Spleen (tissue), 7 donors: ENCODE results near the gene LINC00305.

ENCODE experiments used
- CTCF ChIP-seq, 11 experiments: fragments of 200-600 bp in 7 of 11; fragments of 450-650 bp in 4 of 11; sonication (generic) in 4 of 11; IDR thresholded peaks in 8 of 11; conservative IDR thresholded peaks in 3 of 11; 1 replicate in 7 of 11; 2 replicates in 4 of 11; pipeline versions ENCODE4 v1.4.0 to v1.8.0; 2016 to 2021; ENCODE audit warnings: antibody characterized with exemption in 11 of 11, inconsistent platforms in 4 of 11, mild to moderate bottlenecking in 1 of 11
- POLR2A ChIP-seq, 3 donors: fragments of 450-650 bp; IDR thresholded peaks; one replicate each; pipeline ENCODE4 v1.5.1; 2017; ENCODE audit warnings: antibody characterized with exemption in 3 of 3, mild to moderate bottlenecking in 1 of 3
- POLR2AphosphoS5 ChIP-seq, 3 donors: sonication (generic); formaldehyde crosslinking; IDR thresholded peaks; one replicate each; pipeline ENCODE4 v1.5.1; 2017; ENCODE audit warnings: antibody characterized with exemption in 3 of 3
- donor health status: DM: no; HTN: no; CAD: no; lungs with moderate emphysema.
- donor health status: DM: no; HTN: no; CAD: no.
- donor health status: DM: no; HTN: no; CAD: no.

GRCh38 chr18:64171576-64171975, 22.7 kb upstream of the LINC00305 start:
- TF ChIP-seq POLR2A (IDR thresholded peaks at IDR 0.05) (no peak), CTCF (IDR thresholded peaks at IDR 0.05 in 8 of 11, conservative IDR thresholded peaks at IDR 0.05 in 3 of 11) (no peak), POLR2AphosphoS5 (IDR thresholded peaks at IDR 0.05) (no peak)
